KOPT-K1 (cell line): ENCODE measurements around the gene FTH1.

Source experiments
- H3K27ac ChIP-seq: fragments of 200-600 bp; sonication (generic); 2 replicates; pipeline ENCODE4 v1.5.1; 2016; ENCODE audit warnings: antibody characterized with exemption, mild to moderate bottlenecking, low read depth, low read length; ENCODE audit not compliant: poor library complexity, severe bottlenecking
- H3K36me3 ChIP-seq: fragments of 200-600 bp; sonication (generic); 2 replicates; pipeline ENCODE4 v1.5.1; 2017; ENCODE audit warnings: antibody characterized with exemption, mild to moderate bottlenecking, low read length, moderate library complexity; ENCODE audit not compliant: insufficient read depth
- H3K9me3 ChIP-seq: fragments of 200-600 bp; sonication (generic); 2 replicates; pipeline ENCODE4 v1.5.1; 2017; ENCODE audit warnings: antibody characterized with exemption, low read length, mild to moderate bottlenecking; ENCODE audit not compliant: insufficient read depth, poor library complexity, severe bottlenecking

The FTH1 gene

DNA sequence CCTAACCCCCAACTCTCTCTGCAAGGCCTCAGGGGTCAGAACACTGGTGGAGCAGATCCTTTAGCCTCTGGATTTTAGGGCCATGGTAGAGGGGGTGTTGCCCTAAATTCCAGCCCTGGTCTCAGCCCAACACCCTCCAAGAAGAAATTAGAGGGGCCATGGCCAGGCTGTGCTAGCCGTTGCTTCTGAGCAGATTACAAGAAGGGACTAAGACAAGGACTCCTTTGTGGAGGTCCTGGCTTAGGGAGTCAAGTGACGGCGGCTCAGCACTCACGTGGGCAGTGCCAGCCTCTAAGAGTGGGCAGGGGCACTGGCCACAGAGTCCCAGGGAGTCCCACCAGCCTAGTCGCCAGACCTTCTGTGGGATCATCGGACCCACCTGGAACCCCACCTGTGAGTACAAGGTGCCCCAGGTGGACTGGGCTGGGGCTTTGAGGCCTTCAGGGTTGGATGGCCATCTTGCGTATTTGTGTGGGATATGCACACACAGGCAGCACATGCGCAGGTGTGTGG, 17.3 kb downstream of the FTH1 start, which contains the start of gene BEST1:
TSS of gene BEST1 (plus strand) at position 317 of the 513 bp plus-strand sequence. CDS start 1,456 bp downstream, outside the sequence.
- Histone ChIP-seq H3K9me3 (no peaks in the 10 kb centered on the region), H3K36me3 (no peaks in the 10 kb centered on the region), H3K27ac (no peak within 1 kb of the TSS)

GRCh38 chr11:61949169-61950034, 18.0 kb downstream of the FTH1 start:
- H3K9me3 ChIP-seq, result no peaks in the 10 kb centered on the region
- no peak overlapping the region for H3K27ac ChIP-seq
- H3K36me3 ChIP-seq, result no peaks in the 10 kb centered on the region

- no peaks in the 10 kb centered on the region for H3K36me3 ChIP-seq
- H3K9me3 ChIP-seq, result no peaks in the 10 kb centered on the region
- no peak overlapping the region for H3K27ac ChIP-seq
These were observed 18.9 kb downstream of the FTH1 start for GRCh38 chr11:61948505-61948904.

- Histone ChIP-seq H3K36me3 (no peaks in the 10 kb centered on the region), H3K27ac (no peak overlapping the region), H3K9me3 (no peaks in the 10 kb centered on the region)
These were observed 19.8 kb downstream of the FTH1 start for GRCh38 chr11:61947486-61948210.

DNA sequence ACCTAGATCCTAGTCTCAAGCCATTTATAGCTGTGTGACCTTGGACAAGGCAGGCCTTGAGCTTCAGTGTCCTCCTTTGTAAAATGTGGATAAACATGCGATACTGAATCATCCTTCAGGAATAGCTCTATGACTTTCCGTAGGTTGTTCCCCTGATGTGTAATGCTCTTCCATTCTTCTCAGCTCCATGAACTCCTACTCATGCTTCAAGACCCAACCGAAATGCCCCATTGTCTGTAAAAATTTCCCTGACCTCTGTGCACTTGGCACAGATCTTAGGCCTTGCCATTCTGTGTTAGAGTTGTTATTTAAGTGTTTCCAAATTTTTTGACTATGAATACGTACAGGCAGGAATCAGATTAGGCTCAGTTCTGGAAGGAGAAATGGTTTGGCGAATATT, 20.5 kb downstream of the FTH1 start:
- no peak overlapping the region for H3K27ac ChIP-seq
- H3K9me3 ChIP-seq, result no peaks in the 10 kb centered on the region
- H3K36me3 ChIP-seq, result no peaks in the 10 kb centered on the region

DNA sequence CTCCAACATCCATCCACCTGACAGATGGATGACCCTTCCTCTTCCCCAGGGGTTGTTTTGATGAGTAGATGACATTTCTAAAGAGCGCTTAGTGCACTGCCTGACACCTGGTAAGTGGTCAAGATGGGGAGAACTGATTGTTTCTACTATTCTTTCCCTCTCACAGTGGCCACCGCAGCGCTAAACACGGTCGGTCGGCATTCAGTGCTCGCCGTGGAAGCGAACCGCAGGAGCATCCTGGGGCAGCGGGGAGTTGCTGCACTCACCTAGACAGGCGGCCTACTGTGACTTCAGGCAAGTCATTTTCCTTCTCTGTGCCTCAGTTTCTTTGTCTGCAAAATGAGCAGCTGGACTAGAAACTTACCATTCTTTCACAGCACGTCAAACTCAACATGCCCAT, 22.2 kb downstream of the FTH1 start:
- no peaks in the 10 kb centered on the region for H3K36me3 ChIP-seq
- H3K27ac ChIP-seq, result no peak overlapping the region
- H3K9me3 ChIP-seq, result no peaks in the 10 kb centered on the region

DNA sequence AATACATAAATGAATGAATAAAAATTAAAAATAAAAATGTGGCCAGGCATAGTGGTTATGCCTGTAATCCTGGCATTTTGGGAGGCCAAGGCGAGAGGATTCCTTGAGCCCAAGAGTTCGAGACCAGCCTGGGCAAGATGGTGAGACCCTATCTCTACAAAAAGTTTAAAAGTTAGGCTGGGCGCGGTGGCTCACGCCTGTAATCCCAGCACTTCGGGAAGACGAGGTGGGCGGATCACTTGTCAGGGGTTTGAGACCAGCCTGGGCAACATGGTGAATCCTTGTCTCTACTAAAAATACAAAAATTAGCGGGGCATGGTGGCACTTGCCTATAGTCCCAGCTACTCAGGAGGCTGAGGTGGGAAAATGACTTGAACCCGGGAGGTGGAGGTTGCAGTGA, 27.0 kb downstream of the FTH1 start:
- Histone ChIP-seq H3K36me3 (no peaks in the 10 kb centered on the region), H3K9me3 (peaks cover 25% of the 10 kb centered on the region), H3K27ac (no peak overlapping the region)

DNA sequence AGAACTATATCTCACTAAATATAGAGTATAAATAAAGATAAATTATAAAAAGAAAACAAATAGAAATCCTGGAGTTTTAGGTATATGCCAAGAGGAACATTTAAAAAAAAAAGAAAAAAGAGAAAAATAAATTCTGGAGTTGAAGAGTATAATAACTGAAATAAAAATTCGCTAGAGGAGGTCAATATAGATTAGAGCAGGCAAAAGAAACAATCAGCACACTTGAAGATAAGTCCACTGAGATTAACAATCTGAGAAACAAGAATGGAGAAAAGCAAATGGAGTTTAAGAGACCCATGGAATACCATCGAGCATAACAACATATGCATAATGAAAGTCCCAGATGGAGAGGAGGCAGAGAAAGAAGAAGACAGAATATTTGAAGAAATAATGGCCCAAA, 31.6 kb downstream of the FTH1 start:
- no peaks in the 10 kb centered on the region for H3K36me3 ChIP-seq
- no peak overlapping the region for H3K27ac ChIP-seq
- H3K9me3 ChIP-seq, result peaks cover 38% of the 10 kb centered on the region

GRCh38 chr11:61930933-61931332, 36.5 kb downstream of the FTH1 start:
- Histone ChIP-seq H3K9me3 (peaks cover 18% of the 10 kb centered on the region), H3K27ac (no peak overlapping the region), H3K36me3 (no peaks in the 10 kb centered on the region)

DNA sequence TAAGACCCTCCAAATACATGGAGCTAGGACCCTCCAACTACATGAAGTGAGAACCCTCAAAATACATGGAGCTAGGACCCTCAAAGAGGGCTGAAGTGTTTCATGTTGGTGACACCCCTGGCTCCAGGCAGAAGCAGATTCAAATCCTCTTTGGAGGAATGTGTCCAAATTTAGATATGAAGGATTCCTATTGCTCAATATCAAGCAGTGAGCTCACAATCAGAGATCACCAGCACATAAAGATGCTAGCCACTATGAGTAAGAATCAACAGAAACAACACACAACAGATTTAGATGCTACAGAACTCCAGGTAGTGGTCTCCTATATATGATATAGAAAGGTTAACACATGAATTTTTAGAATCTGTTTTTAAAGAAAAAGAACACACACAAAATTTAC, 38.8 kb downstream of the FTH1 start:
- Histone ChIP-seq H3K36me3 (no peaks in the 10 kb centered on the region), H3K9me3 (peaks cover 11% of the 10 kb centered on the region)

GRCh38 chr11:61927501-61927900, 39.9 kb downstream of the FTH1 start:
- Histone ChIP-seq H3K9me3 (peaks cover 4% of the 10 kb centered on the region), H3K27ac (no peak overlapping the region), H3K36me3 (no peaks in the 10 kb centered on the region)

More for the DNA sequence above, 38.8 kb downstream of the FTH1 start:
- H3K27ac ChIP-seq, result no peak overlapping the region

DNA sequence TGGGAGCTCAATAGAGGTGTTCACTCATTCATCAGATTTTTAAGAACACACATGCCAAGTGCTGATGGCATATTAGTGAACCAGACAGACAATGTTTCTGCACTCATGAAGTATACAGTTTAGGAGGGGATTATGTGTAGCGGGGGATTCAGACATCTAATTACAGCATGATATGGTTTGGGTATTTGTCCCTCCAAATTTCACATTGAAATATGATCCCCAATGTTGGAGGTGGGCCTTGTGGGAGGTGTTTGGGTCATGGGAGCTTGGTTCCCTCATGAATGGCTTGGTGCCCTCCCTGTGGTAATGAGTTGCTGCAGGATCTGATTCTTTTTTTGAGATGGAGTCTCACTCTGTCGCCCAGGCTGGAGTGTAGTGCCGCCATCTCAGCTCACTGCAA, 41.2 kb downstream of the FTH1 start:
- Histone ChIP-seq H3K9me3 (peaks cover 4% of the 10 kb centered on the region), H3K27ac (no peak overlapping the region), H3K36me3 (no peaks in the 10 kb centered on the region)

DNA sequence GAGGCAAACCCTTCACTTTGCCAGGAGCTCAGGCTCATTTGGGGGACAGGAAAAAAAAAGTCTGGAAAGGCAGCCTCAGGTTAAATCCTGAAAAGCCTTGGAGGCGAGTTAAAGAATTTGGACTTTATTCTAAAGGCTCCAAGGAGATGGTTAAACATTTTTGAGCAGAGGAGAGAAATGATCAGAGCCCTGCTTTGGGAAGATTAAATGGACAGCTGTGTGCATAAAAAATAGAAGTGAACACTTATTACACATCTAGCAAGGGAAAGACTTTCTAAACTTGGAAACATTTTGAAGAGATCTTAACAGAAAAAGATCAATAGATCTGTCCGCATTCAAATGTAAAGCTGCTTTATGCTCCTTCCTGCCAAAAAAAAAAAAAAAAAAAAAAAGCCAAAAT, 41.7 kb downstream of the FTH1 start:
- no peak overlapping the region for H3K27ac ChIP-seq
- H3K9me3 ChIP-seq, result peaks cover 4% of the 10 kb centered on the region
- no peaks in the 10 kb centered on the region for H3K36me3 ChIP-seq

DNA sequence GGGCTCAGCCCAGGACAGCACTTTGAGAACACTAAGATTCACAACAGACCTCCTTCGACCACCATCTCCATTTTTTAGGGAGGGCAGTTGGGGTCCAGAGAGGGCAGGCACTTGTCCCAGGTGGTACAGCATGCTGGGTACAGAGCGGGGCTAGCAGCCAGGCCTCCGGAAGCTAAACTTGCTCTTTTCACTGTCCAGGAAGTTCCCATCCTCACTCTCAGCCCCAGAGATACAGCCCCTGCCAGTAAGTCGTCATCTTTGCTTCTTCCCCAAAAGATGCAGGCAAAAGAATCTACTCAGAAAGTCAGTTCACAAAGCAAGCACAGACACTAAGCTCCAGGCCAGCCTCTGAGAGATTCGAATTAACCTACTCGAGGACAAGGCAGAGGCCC, 43.4 kb downstream of the FTH1 start:
- no peak overlapping the region for H3K27ac ChIP-seq
- H3K9me3 ChIP-seq, result peaks cover 4% of the 10 kb centered on the region
- no peaks in the 10 kb centered on the region for H3K36me3 ChIP-seq
